HepG2 (cell line): Measurements from ENCODE around the gene CMIP. TPM values are rescaled to one million over a fixed set of nuclear protein-coding genes. Genes with fewer than 3 reads are reported as not detected.

Experiments
- ATAC-seq: fragments of 200-7000 bp; cut with Tn5 transposase; 3 replicates; pipeline ENCODE4 v1.9.1; 2020; ENCODE audit warnings: mild to moderate bottlenecking, moderate library complexity
- BruUV-seq: library from RNA; stranded (reverse); fragments of 400-500 nt; replicated peaks from 2 replicates; lab custom pipeline; 2021; lab: Mats Ljungman, UMichigan
- CTCF ChIA-PET: fragments of 300-600 bp; formaldehyde crosslinking; extraction: SDS; loops from one replicate; lab custom pipeline; 2021; ENCODE audit warnings: low total read pairs, inconsistent platforms, low intra/inter-chr PET ratio; lab: Yijun Ruan, JAX
- POLR2A ChIA-PET: fragments of 350-600 bp; sonication (Branson Sonifier 250); formaldehyde crosslinking; loops from one replicate; lab custom pipeline; 2020; ENCODE audit warnings: antibody characterized with exemption, inconsistent platforms; lab: Yijun Ruan, JAX
- DNase-seq: peaks from one replicate; pipeline ENCODE4 v3.0.0-alpha.2; 2015; ENCODE audit warnings: low spot score
- FAIRE-seq: peaks from 3 replicates; lab custom pipeline; 2011; peaks lifted over from hg19 to GRCh38; lab: Jason Lieb, UNC
- H2AFZ ChIP-seq: one replicate; pipeline ENCODE4 v1.6.1; 2011; ENCODE audit warnings: low read length, inconsistent platforms
- H3K27ac ChIP-seq: fragments of 300-600 bp; 3 replicates; pipeline ENCODE4 v1.8.0; 2011; ENCODE audit warnings: mixed run types, mild to moderate bottlenecking, mixed read lengths, low read length, inconsistent platforms; ENCODE audit not compliant: insufficient read depth; ENCODE audit errors: extremely low read length
- H3K27me3 ChIP-seq, 2 experiments: fragments of 200-600 bp in 1 of 2; 2 replicates in 1 of 2; 3 replicates in 1 of 2; pipeline versions ENCODE4 v1.6.0 to v1.8.0; 2011; ENCODE audit warnings: low read length in 2 of 2, mild to moderate bottlenecking in 2 of 2, moderate library complexity in 2 of 2, inconsistent platforms in 1 of 2; ENCODE audit not compliant: insufficient read depth in 2 of 2, control insufficient read depth in 1 of 2
- H3K36me3 ChIP-seq, 2 experiments: fragments of 200-600 bp in 1 of 2; replicated peaks in 1 of 2; 2 replicates in 1 of 2; 3 replicates in 1 of 2; pipeline versions ENCODE4 v1.5.1 to v1.8.0; 2011; ENCODE audit warnings: low read length in 2 of 2, inconsistent platforms in 1 of 2; ENCODE audit not compliant: insufficient read depth in 2 of 2, control insufficient read depth in 1 of 2
- H3K4me1 ChIP-seq: 2 replicates; pipeline ENCODE4 v1.5.1; 2012; ENCODE audit warnings: low read length, inconsistent platforms; ENCODE audit not compliant: insufficient read depth
- H3K4me2 ChIP-seq: 2 replicates; pipeline ENCODE4 v1.6.0; 2011; ENCODE audit warnings: low read depth, low read length, inconsistent platforms
- H3K4me3 ChIP-seq, 3 experiments: fragments of 200-600 bp in 1 of 3; sonication (generic), shearing (Covaris generic) in 1 of 3; replicated peaks in 1 of 3; 2 replicates each; pipeline ENCODE4 v1.5.1; 2011 to 2016; ENCODE audit warnings: low read length in 3 of 3, inconsistent platforms in 2 of 3, low read depth in 2 of 3, mild to moderate bottlenecking in 2 of 3, control low read depth in 1 of 3, mixed read lengths in 1 of 3; ENCODE audit not compliant: insufficient read depth in 1 of 3
- H3K79me2 ChIP-seq: one replicate; pipeline ENCODE4 v1.6.1; 2011; ENCODE audit warnings: low read length, inconsistent platforms; ENCODE audit not compliant: insufficient read depth
- H3K9ac ChIP-seq: 2 replicates; pipeline ENCODE4 v1.6.0; 2011; ENCODE audit warnings: mild to moderate bottlenecking, low read depth, low read length, inconsistent platforms; ENCODE audit not compliant: insufficient read depth
- H3K9me3 ChIP-seq: 2 replicates; pipeline ENCODE4 v1.5.1; 2012; ENCODE audit warnings: mild to moderate bottlenecking, low read length
- H4K20me1 ChIP-seq: 2 replicates; pipeline ENCODE4 v1.6.0; 2011; ENCODE audit warnings: inconsistent platforms, mild to moderate bottlenecking, low read length, moderate library complexity; ENCODE audit not compliant: insufficient read depth
- ATAD3A ChIP-seq: sonication (generic); formaldehyde crosslinking; IDR thresholded peaks from 2 replicates; pipeline ENCODE4 v1.4.0; 2020; ENCODE audit warnings: missing genetic modification reagents
- HNRNPH1 ChIP-seq: fragments of 200-400 bp; formaldehyde crosslinking; optimal IDR thresholded peaks from 2 replicates; pipeline ENCODE3; 2017; ENCODE audit warnings: mild to moderate bottlenecking, low read depth, low read length
- MIER2 ChIP-seq: IDR thresholded peaks from 2 replicates; pipeline ENCODE4 v1.6.1; 2016; ENCODE audit warnings: missing biosample characterization, missing genetic modification reagents
- SRF ChIP-seq: IDR thresholded peaks from 2 replicates; pipeline ENCODE4 v1.6.1; 2011; ENCODE audit warnings: mild to moderate bottlenecking, low read depth, low read length, moderate library complexity
- U2AF1 ChIP-seq: fragments of 200-400 bp; formaldehyde crosslinking; optimal IDR thresholded peaks from 2 replicates; pipeline ENCODE3; 2017; ENCODE audit warnings: mild to moderate bottlenecking, low read depth, low read length
- ZNF598 ChIP-seq: sonication (generic); formaldehyde crosslinking; IDR thresholded peaks from 2 replicates; pipeline ENCODE4 v1.5.1; 2020; ENCODE audit warnings: mild to moderate bottlenecking, missing genetic modification reagents, borderline replicate concordance
- WGBS: methylation state at CpG from one replicate; pipeline ENCODE4 v1.1.6; 2017; ENCODE audit warnings: low lambda C conversion rate; 5-methylcytosine and 5-hydroxymethylcytosine counted together
- in situ Hi-C: cut with HindIII; loops from 2 replicates; pipeline ENCODE4 v1.10.0; 2017; ENCODE audit warnings: low pct_unique_long_range_greater_than_20kb; ENCODE audit not compliant: extremely low pct_ligation_motif_present
- intact Hi-C: fragments of 100-400 bp; cut with micrococcal nuclease; formaldehyde crosslinking; loops from one replicate; pipeline ENCODE4 v1.10.0; 2022; ENCODE audit not compliant: unreplicated experiment
- polyA plus RNA-seq, 8 experiments: library from polyadenylated mRNA; depleted of rRNA in 3 of 8; stranded (reverse) in 7 of 8; unstranded in 1 of 8; fragments of >200 nt; fragmentation: Illumina TruSeq in 4 of 8; extraction: Trizol in 4 of 8; gene quantifications; 2 replicates each; pipeline versions ENCODE4 v1.2.1 to v1.2.3, GENCODE V29; 2011 to 2016; ENCODE audit warnings: low read depth in 4 of 8, missing spikeins in 1 of 8, mixed read lengths in 1 of 8; ENCODE audit not compliant: insufficient read depth in 1 of 8
- total RNA-seq, 5 experiments: library from RNA; depleted of rRNA; stranded (reverse); fragments of >200 nt; fragmentation: Illumina TruSeq; extraction: Trizol; gene quantifications; 2 replicates each; pipeline ENCODE4 v1.2.3, GENCODE V29; 2016; ENCODE audit warnings: low read depth in 1 of 5
- TF ChIP-seq, protein P1 (sequence below): sonication (generic); formaldehyde crosslinking; conservative IDR thresholded peaks from 2 replicates; pipeline ENCODE4 v1.4.0; 2020; ENCODE audit warnings: missing genetic modification reagents
- TF ChIP-seq, protein P2 (sequence below): sonication (generic); formaldehyde crosslinking; IDR thresholded peaks from 2 replicates; pipeline ENCODE4 v1.9.0; 2022; ENCODE audit warnings: missing genetic modification reagents, mild to moderate bottlenecking, borderline replicate concordance

Gene CMIP
- total and polyA plus RNA-seq, 2 of the 13 experiments (the other 11 are each of a cell fraction or from before 2014, with no cell fraction given) = 10.9 to 18.1 TPM

DNA sequence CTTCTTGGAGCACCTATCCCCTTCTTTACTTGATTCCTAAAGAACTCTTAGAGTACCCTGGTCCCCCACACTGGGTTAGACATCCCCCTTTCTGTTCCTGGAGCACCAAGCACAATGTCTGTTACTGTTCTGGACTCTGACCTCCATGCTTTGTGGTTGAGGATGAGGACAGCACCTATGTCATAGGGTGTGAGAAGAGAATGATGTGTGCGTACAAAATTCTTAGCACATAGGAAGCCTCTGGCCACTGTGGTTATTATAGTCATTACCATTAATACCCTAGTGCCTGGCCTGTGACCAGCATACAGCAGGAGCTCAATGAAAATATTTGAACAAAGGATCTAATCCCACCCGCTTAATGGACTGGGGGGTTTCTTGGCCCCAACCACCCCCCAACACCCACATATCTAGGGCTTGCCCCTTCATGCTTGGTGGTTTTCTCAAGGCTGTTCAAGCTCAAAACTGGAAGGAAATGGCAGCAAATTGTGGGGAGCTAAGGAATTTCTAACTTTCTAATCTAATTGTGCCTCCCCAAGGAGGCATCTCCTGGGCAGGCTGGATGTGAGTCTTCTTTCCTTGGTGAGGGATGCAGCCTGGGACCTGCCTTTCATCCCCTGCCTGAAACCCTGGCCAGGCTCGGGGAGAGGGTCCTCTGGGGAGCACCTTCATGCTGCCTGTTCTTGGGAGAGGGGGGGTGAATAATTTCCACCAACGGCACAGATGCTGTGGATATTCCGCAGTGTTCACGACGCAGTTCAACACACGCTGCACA is 1.5 kb upstream of the CMIP start (continued):
- TF ChIP-seq, protein P1, sequence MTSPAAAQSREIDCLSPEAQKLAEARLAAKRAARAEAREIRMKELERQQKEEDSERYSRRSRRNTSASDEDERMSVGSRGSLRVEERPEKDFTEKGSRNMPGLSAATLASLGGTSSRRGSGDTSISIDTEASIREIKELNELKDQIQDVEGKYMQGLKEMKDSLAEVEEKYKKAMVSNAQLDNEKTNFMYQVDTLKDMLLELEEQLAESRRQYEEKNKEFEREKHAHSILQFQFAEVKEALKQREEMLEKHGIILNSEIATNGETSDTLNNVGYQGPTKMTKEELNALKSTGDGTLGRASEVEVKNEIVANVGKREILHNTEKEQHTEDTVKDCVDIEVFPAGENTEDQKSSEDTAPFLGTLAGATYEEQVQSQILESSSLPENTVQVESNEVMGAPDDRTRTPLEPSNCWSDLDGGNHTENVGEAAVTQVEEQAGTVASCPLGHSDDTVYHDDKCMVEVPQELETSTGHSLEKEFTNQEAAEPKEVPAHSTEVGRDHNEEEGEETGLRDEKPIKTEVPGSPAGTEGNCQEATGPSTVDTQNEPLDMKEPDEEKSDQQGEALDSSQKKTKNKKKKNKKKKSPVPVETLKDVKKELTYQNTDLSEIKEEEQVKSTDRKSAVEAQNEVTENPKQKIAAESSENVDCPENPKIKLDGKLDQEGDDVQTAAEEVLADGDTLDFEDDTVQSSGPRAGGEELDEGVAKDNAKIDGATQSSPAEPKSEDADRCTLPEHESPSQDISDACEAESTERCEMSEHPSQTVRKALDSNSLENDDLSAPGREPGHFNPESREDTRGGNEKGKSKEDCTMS = no peak
- no peak for TF ChIP-seq HNRNPH1
- TF ChIP-seq, protein P2, sequence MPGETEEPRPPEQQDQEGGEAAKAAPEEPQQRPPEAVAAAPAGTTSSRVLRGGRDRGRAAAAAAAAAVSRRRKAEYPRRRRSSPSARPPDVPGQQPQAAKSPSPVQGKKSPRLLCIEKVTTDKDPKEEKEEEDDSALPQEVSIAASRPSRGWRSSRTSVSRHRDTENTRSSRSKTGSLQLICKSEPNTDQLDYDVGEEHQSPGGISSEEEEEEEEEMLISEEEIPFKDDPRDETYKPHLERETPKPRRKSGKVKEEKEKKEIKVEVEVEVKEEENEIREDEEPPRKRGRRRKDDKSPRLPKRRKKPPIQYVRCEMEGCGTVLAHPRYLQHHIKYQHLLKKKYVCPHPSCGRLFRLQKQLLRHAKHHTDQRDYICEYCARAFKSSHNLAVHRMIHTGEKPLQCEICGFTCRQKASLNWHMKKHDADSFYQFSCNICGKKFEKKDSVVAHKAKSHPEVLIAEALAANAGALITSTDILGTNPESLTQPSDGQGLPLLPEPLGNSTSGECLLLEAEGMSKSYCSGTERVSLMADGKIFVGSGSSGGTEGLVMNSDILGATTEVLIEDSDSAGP (CRISPR knock-in tag) = 0 out of 2 replicates have a peak, but pooled peaks have one; percentile 27
- TF ChIP-seq, all 625 proteins: peak for 16

DNA sequence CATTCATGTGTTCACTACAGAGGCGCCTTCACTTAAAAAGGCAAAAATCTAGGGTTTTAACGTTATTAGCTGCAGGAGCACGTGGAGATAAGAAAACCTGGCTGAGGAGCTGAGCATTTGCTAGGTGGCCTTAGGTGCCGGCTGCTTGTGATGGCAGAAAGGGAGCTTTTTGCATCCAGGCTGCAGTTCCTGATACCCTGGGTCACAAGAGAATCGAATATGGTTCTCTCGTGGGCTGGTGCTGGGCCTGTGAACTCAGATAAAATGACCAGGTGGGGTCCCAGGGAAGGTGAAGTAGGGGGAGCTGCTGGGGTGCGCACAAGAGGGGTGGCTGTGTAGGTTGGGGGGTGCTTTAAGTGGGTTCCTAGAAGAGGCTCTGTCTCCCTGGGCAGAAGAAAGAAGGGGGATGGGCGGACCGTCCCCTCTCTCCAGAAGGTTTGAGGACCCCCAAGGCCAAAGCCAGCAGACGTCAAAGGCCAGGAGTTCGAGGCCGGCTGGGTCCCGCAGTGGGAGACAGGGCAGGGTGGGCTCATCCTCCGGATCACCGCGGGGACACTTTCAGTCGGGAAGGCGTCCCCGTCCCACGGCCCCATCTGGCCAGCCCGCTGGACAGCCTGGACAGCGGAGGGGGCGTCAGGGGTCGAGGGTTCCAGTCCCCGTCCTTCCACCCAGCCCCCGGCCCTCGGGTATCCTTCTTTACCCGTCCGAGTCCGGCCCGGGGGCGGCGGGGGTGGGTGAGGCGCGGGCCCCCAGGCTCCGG is 740 bp upstream of the CMIP start:
- H3K36me3 ChIP-seq = no peaks in the 10 kb centered on the region
- no peak for ATAC-seq
- H3K4me3 ChIP-seq = peak overlapping the region; percentile 52 to 76 (median 64); a peak in 5 of 6 replicates
- H3K4me2 ChIP-seq = peak overlapping the region; percentile 88
- H3K27me3 ChIP-seq = peaks cover 2 to 29% of the 10 kb centered on the region in 2 experiments; a peak in 3 of 5 replicates
- intact Hi-C loops (no loop called here), in situ Hi-C loops (no loop called here)
- H3K9ac ChIP-seq = peak overlapping the region; percentile 62; the same call in 1 of the 2 replicates
- H2AFZ ChIP-seq = no peak overlapping the region
- 12% methylated on average over 15 of the region's 36 CpGs for WGBS
- peaks cover 39% of the 10 kb centered on the region for H3K4me1 ChIP-seq
- CTCF ChIA-PET = no interaction called here
- FAIRE-seq = no peak
- no peak for DNase-seq
- H3K27ac ChIP-seq = no peak overlapping the region
- no peaks in the 10 kb centered on the region for H3K9me3 ChIP-seq
- TSS peak; percentile 26 for BruUV-seq
- POLR2A ChIA-PET = interaction anchor here (0.7 to 2.2 kb wide), 5 partner anchors 8 to 29 kb away, joined by 3 to 10 read pairs (median 5); no protein-coding TSS in a partner anchor
- H3K79me2 ChIP-seq = peaks cover 37% of the 10 kb centered on the region
- no peaks in the 10 kb centered on the region; the same call in 1 of the 2 replicates for H4K20me1 ChIP-seq
- TF ChIP-seq MIER2 (CRISPR knock-in tag) = no peak
- no peak for TF ChIP-seq ZNF598 (CRISPR knock-in tag)
- TF ChIP-seq U2AF1 = no peak
- TF ChIP-seq ATAD3A (CRISPR knock-in tag) = no peak
- no peak for TF ChIP-seq SRF
